Uterus (tissue), 4 donors: ENCODE data around the gene PCDHA2. TPM values are rescaled to one million over a fixed set of nuclear protein-coding genes. Genes with fewer than 3 reads are reported as not detected.
"Not testable (repeated sequence)": the region's sequence is repeated elsewhere in the genome, so short reads cannot be mapped to it uniquely, and the experiment has no call there.

Source experiments
- DNase-seq, 2 donors: peaks; one replicate each; pipeline ENCODE4 v3.0.0-alpha.2; 2019 to 2020
- H3K27ac ChIP-seq, 2 donors: fragments of 200-600 bp; sonication (generic); 1 replicate in 1 of 2; 2 replicates in 1 of 2; pipeline ENCODE4 v1.5.1; 2016 to 2018
- H3K27me3 ChIP-seq, 2 donors: fragments of 200-600 bp; sonication (generic); one replicate each; pipeline ENCODE4 v1.5.1; 2018 to 2019; ENCODE audit warnings: control low read depth in 1 of 2
- H3K36me3 ChIP-seq, 2 donors: fragments of 200-600 bp; sonication (generic); one replicate each; pipeline ENCODE4 v1.5.1; 2019; ENCODE audit warnings: control low read depth in 1 of 2
- H3K4me1 ChIP-seq, 2 donors: fragments of 200-600 bp; sonication (generic); one replicate each; pipeline ENCODE4 v1.5.1; 2018 to 2019; ENCODE audit warnings: control low read depth in 1 of 2
- H3K4me3 ChIP-seq, 2 donors: fragments of 200-600 bp; sonication (generic); 1 replicate in 1 of 2; 2 replicates in 1 of 2; pipeline ENCODE4 v1.5.1; 2018 to 2019; ENCODE audit warnings: mild to moderate bottlenecking in 1 of 2
- H3K9me3 ChIP-seq, 2 donors: fragments of 200-600 bp; sonication (generic); one replicate each; pipeline ENCODE4 v1.5.1; 2019; ENCODE audit warnings: control low read depth in 1 of 2
- POLR2A ChIP-seq, 2 donors: fragments of 450-650 bp; IDR thresholded peaks; one replicate each; pipeline ENCODE4 v1.6.1; 2016; ENCODE audit warnings: antibody characterized with exemption in 2 of 2, mild to moderate bottlenecking in 1 of 2, moderate library complexity in 1 of 2
- intact Hi-C: fragments of 100-400 bp; cut with DNase I; formaldehyde crosslinking; loops from one replicate; pipeline ENCODE4 v1.15.1; 2023; ENCODE audit warnings: low total_unique reads
- total RNA-seq, 4 donors: library from RNA; depleted of rRNA in 3 of 4; stranded (reverse); fragments of >200 nt in 3 of 4; gene quantifications; one replicate each; pipeline versions ENCODE4 v1.1.0 to v1.2.4, GENCODE V29; 2014 to 2023
- TF ChIP-seq, protein P1 (sequence below), 4 experiments: fragments of 200-600 bp in 2 of 4; fragments of 450-650 bp in 2 of 4; sonication (generic) in 2 of 4; IDR thresholded peaks; one replicate each; pipeline ENCODE4 v1.5.1; 2016 to 2019; ENCODE audit warnings: antibody characterized with exemption in 4 of 4, mild to moderate bottlenecking in 2 of 4, moderate library complexity in 1 of 4
- donor health status: DM: yes; HTN: yes; CAD: no.

The PCDHA2 gene
- total RNA-seq, 4 donors from 2014 or later: 0.26 to 0.76 (median 0.52) TPM; not detected in 1

DNA sequence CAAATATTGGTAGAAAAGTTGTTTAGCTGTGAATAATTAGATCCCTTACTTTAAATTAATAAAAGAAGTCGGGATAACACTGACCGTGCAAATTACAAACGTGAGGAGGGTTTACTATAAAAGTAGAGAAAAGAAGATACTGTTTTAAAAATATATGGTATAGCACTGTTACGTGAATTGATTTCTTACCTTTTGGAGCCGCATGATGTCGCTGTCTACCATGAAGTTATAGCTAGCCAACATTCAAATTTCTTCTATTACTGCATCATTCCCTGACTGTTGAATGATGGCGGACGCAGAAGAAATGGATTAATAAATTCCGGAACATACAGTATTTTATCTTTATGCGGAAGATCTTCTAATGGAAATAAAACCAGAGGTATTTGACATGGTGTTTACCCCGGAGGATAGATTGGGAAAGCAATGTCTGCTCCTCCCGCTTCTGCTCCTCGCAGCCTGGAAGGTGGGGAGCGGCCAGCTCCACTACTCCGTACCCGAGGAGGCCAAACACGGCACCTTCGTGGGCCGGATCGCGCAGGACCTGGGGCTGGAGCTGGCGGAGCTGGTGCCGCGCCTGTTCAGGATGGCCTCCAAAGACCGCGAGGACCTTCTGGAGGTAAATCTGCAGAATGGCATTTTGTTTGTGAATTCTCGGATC, 33.2 kb downstream of the PCDHA2 start, which contains the start of gene PCDHA6:
Gene PCDHA6, plus strand, starts transcription at position 257 of the 658 bp plus-strand sequence. Its CDS starts 132 bp downstream, at position 389.
- no peak within 1 kb of the TSS for H3K27ac ChIP-seq
- no peaks in the 10 kb centered on the region for H3K4me1 ChIP-seq
- no peak for DNase-seq
- no peaks in the 10 kb centered on the region for H3K36me3 ChIP-seq
- TF ChIP-seq POLR2A (IDR thresholded peaks at IDR 0.05): no peak
- TF ChIP-seq, protein P1, sequence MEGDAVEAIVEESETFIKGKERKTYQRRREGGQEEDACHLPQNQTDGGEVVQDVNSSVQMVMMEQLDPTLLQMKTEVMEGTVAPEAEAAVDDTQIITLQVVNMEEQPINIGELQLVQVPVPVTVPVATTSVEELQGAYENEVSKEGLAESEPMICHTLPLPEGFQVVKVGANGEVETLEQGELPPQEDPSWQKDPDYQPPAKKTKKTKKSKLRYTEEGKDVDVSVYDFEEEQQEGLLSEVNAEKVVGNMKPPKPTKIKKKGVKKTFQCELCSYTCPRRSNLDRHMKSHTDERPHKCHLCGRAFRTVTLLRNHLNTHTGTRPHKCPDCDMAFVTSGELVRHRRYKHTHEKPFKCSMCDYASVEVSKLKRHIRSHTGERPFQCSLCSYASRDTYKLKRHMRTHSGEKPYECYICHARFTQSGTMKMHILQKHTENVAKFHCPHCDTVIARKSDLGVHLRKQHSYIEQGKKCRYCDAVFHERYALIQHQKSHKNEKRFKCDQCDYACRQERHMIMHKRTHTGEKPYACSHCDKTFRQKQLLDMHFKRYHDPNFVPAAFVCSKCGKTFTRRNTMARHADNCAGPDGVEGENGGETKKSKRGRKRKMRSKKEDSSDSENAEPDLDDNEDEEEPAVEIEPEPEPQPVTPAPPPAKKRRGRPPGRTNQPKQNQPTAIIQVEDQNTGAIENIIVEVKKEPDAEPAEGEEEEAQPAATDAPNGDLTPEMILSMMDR (IDR thresholded peaks at IDR 0.05): peak in 1 of 4 experiments; percentile 30
- H3K27me3 ChIP-seq: no peaks in the 10 kb centered on the region
- H3K4me3 ChIP-seq: peak within 1 kb of the TSS; percentile 19 to 21
- H3K9me3 ChIP-seq: peaks cover 0 to 16% of the 10 kb centered on the region in 2 donors
- intact Hi-C loops: no loop called here

GRCh38 chr5:140828362-140828737, 33.7 kb downstream of the PCDHA2 start:
- H3K36me3 ChIP-seq: no peaks in the 10 kb centered on the region
- H3K27ac ChIP-seq: no peak overlapping the region
- no peak for DNase-seq
- TF ChIP-seq, protein P1 (IDR thresholded peaks at IDR 0.05): peak in 1 of 4 experiments; percentile 8
- TF ChIP-seq POLR2A (IDR thresholded peaks at IDR 0.05): no peak
- intact Hi-C loops: no loop called here
- peak overlapping the region in 1 of 2 donors; percentile 21 for H3K4me3 ChIP-seq
- H3K27me3 ChIP-seq: no peaks in the 10 kb centered on the region
- peaks cover 0 to 16% of the 10 kb centered on the region in 2 donors for H3K9me3 ChIP-seq
- H3K4me1 ChIP-seq: no peaks in the 10 kb centered on the region

DNA sequence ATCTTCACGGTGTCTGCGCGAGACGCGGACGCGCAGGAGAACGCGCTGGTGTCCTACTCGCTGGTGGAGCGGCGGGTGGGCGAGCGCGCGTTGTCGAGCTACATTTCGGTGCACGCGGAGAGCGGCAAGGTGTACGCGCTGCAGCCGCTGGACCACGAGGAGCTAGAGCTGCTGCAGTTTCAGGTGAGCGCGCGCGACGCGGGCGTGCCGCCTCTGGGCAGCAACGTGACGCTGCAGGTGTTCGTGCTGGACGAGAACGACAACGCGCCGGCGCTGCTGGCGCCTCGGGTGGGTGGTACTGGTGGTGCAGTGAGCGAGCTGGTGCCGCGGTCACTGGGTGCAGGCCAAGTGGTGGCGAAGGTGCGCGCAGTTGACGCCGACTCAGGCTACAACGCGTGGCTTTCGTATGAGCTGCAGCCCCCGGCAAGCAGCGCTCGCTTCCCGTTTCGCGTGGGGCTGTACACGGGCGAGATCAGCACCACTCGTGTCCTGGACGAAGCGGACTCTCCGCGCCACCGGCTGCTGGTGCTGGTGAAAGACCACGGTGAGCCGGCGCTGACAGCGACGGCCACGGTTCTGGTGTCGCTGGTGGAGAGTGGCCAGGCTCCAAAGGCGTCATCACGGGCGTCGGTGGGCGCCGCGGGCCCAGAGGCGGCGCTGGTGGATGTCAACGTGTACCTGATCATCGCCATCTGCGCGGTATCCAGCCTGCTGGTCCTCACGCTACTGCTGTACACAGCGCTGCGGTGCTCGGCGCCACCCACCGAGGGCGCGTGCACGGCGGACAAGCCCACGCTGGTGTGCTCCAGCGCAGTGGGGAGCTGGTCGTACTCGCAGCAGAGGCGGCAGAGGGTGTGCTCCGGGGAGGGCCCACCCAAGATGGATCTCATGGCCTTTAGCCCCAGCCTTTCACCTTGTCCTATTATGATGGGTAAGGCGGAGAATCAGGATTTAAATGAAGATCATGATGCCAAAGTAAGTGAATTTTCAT, 35.2 kb downstream of the PCDHA2 start:
- H3K27ac ChIP-seq, intact Hi-C loops, H3K4me1 ChIP-seq, DNase-seq, H3K4me3 ChIP-seq, H3K27me3 ChIP-seq, H3K36me3 ChIP-seq: not testable (repeated sequence)
- peaks cover 0 to 20% of the 10 kb centered on the region in 2 donors for H3K9me3 ChIP-seq

DNA sequence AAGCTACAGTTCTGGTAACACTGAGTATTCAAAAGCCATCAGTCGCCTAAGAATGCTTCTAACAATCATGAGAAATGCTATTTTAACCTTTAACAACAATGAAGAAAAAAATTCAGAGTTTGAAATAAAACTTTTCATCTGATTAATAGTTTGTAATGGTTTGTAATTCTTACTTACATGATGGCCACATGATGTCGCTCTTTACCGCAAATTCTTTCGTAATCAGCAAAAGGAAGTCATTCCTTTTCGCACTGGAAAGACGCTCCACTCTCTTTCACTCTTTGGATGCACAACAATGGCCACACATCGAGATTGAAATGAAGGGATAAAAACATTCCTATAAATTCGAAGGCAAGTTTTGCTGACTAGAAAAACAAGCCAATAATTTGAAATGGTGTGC, 39.3 kb downstream of the PCDHA2 start, which contains the start of gene PCDHA7:
Gene PCDHA7, plus strand, starts transcription at position 277 of the 400 bp plus-strand sequence. Its CDS starts 115 bp downstream, at position 392.
- intact Hi-C loops: no loop called here
- H3K9me3 ChIP-seq: peaks cover 0 to 12% of the 10 kb centered on the region in 2 donors
- H3K27ac ChIP-seq: no peak within 1 kb of the TSS
- H3K4me1 ChIP-seq: no peaks in the 10 kb centered on the region
- DNase-seq: no peak
- TF ChIP-seq POLR2A (IDR thresholded peaks at IDR 0.05): no peak
- TF ChIP-seq, protein P1 (IDR thresholded peaks at IDR 0.05): peak in 1 of 4 experiments; percentile 15
- no peaks in the 10 kb centered on the region for H3K36me3 ChIP-seq
- H3K4me3 ChIP-seq: peak within 1 kb of the TSS in 1 of 2 donors; percentile 11
- peaks cover 0 to 3% of the 10 kb centered on the region in 2 donors for H3K27me3 ChIP-seq

GRCh38 chr5:140834439-140835008, 39.9 kb downstream of the PCDHA2 start:
- DNase-seq, H3K36me3 ChIP-seq, H3K4me1 ChIP-seq, H3K27ac ChIP-seq, intact Hi-C loops, H3K27me3 ChIP-seq: not testable (repeated sequence)
- H3K9me3 ChIP-seq: peaks cover 0 to 12% of the 10 kb centered on the region in 2 donors
- peak overlapping the region in 1 of 2 donors; percentile 11 for H3K4me3 ChIP-seq
